Peyer's patch (tissue), 4 donors: ENCODE measurements around the gene NUP188.

Experiments
- POLR2A ChIP-seq, 2 donors: fragments of 450-650 bp; IDR thresholded peaks; one replicate each; pipeline ENCODE4 v1.5.1; 2017; ENCODE audit warnings: antibody characterized with exemption in 2 of 2, mild to moderate bottlenecking in 2 of 2, moderate library complexity in 2 of 2
- TF ChIP-seq, protein P1 (sequence below), 6 experiments: fragments of 450-650 bp in 4 of 6; fragments of 200-600 bp in 2 of 6; sonication (generic) in 1 of 6; IDR thresholded peaks; one replicate each; pipeline ENCODE4 v1.5.1; 2017 to 2019; ENCODE audit warnings: antibody characterized with exemption in 6 of 6, mild to moderate bottlenecking in 3 of 6, moderate library complexity in 1 of 6

DNA sequence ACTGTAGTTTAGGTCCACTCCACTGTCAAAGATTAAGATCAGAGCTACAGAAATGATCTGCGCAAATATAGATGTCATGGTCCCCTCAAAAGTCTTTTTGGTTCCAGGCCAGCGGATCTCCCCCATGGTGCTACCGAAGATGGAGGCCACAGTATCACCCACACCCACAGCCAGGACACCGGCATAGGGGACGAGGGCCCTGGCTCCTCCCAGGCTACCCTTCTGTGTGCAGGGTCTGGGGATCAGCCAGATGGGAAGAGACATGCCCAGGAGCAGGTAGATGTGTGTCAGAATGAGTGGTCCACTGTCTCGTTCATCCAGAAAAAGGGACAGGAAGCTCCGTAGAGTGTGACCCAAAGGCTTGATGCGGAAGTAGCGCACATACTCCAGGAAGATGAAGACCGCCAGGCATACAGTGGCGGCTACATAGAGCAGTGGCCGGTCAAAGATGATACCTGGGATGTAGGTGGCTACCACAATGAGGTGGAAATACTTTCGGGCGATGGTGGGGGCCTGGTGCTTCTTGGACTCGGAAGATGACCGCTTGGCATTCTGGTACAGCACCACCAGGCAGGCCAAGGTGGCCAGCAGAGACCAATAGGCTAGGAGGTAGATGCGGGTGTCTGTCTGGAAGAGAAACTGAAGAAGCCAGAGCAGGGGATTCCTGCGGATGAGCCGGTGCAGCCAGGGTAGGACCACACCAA is 1.5 kb upstream of the NUP188 start:
- TF ChIP-seq, protein P1, sequence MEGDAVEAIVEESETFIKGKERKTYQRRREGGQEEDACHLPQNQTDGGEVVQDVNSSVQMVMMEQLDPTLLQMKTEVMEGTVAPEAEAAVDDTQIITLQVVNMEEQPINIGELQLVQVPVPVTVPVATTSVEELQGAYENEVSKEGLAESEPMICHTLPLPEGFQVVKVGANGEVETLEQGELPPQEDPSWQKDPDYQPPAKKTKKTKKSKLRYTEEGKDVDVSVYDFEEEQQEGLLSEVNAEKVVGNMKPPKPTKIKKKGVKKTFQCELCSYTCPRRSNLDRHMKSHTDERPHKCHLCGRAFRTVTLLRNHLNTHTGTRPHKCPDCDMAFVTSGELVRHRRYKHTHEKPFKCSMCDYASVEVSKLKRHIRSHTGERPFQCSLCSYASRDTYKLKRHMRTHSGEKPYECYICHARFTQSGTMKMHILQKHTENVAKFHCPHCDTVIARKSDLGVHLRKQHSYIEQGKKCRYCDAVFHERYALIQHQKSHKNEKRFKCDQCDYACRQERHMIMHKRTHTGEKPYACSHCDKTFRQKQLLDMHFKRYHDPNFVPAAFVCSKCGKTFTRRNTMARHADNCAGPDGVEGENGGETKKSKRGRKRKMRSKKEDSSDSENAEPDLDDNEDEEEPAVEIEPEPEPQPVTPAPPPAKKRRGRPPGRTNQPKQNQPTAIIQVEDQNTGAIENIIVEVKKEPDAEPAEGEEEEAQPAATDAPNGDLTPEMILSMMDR (IDR thresholded peaks at IDR 0.05): no peak
- TF ChIP-seq POLR2A (IDR thresholded peaks at IDR 0.05): no peak
